Measurements from ENCODE around the gene PRMT6. TPM values are rescaled to one million over a fixed set of nuclear protein-coding genes. Genes with fewer than 3 reads are reported as not detected.
A peak's percentile ranks its signal among the peaks of the same experiment; 100 is the strongest.
"Not testable (repeated sequence)": the region's sequence is repeated elsewhere in the genome, so short reads cannot be mapped to it uniquely, and the experiment has no call there.

PRMT6 gene
- total RNA-seq: 10 to 100 TPM; 12.9 to 18.0 TPM

- Mint-ChIP-seq H3K36me3 (peaks cover 6% of the 10 kb centered on the region), H3K27ac (peak within 1 kb of the TSS; percentile 91 to 94), H3K4me3 (peak within 1 kb of the TSS; percentile 91), H3K9me3 (no peaks in the 10 kb centered on the region), H3K27me3 (peaks cover 0 to 6% of the 10 kb centered on the region in 2 donors), H3K4me1 (ENCODE audit: low read depth in 2 of 2) (peaks cover 15 to 30% of the 10 kb centered on the region in 2 donors)
- peak; percentile 94 for ATAC-seq
- peak; percentile 73 for DNase-seq (ENCODE audit: low spot score)
These were observed at the start of gene PRMT6 for GRCh38 chr1:107056426-107057196. TSS of gene PRMT6 (plus strand) at chr1:107056674. CDS start at chr1:107056716, 42 bp downstream.

- Mint-ChIP-seq H3K4me1 (ENCODE audit: low read depth in 2 of 2) (no peaks in the 10 kb centered on the region), H3K4me3 (no peak overlapping the region), H3K27ac (no peak overlapping the region), H3K27me3 (peaks cover 0 to 8% of the 10 kb centered on the region in 2 donors), H3K9me3 (peaks cover 2% of the 10 kb centered on the region), H3K36me3 (no peaks in the 10 kb centered on the region)
- DNase-seq (ENCODE audit: low spot score) (no peak), ATAC-seq (no peak)
These were observed 47.2 kb upstream of the PRMT6 start for GRCh38 chr1:107009281-107009680.

GRCh38 chr1:107010582-107010981, 45.9 kb upstream of the PRMT6 start:
- H3K27me3 Mint-ChIP-seq: peaks cover 0 to 16% of the 10 kb centered on the region in 2 donors
- ATAC-seq (no peak), DNase-seq (ENCODE audit: low spot score) (no peak)
- H3K4me1 Mint-ChIP-seq (ENCODE audit: low read depth in 2 of 2): no peaks in the 10 kb centered on the region
- peaks cover 2% of the 10 kb centered on the region for H3K9me3 Mint-ChIP-seq
- no peak overlapping the region for H3K27ac Mint-ChIP-seq
- no peaks in the 10 kb centered on the region for H3K36me3 Mint-ChIP-seq
- H3K4me3 Mint-ChIP-seq: no peak overlapping the region

- ATAC-seq: no peak
These were observed 40.0 kb upstream of the PRMT6 start for GRCh38 chr1:107016376-107016978.

GRCh38 chr1:107018445-107018844, 38.0 kb upstream of the PRMT6 start:
- no peaks in the 10 kb centered on the region for H3K4me1 Mint-ChIP-seq (ENCODE audit: low read depth in 2 of 2)
- H3K9me3 Mint-ChIP-seq: no peaks in the 10 kb centered on the region
- H3K27ac Mint-ChIP-seq: no peak overlapping the region

More at GRCh38 chr1:107016376-107016978, 40.0 kb upstream of the PRMT6 start:
- DNase-seq (ENCODE audit: low spot score): no peak
- no peaks in the 10 kb centered on the region for H3K9me3 Mint-ChIP-seq
- no peak overlapping the region for H3K27ac Mint-ChIP-seq
- H3K27me3 Mint-ChIP-seq: peaks cover 0 to 16% of the 10 kb centered on the region in 2 donors
- no peaks in the 10 kb centered on the region for H3K4me1 Mint-ChIP-seq (ENCODE audit: low read depth in 2 of 2)
- no peak overlapping the region for H3K4me3 Mint-ChIP-seq
- H3K36me3 Mint-ChIP-seq: no peaks in the 10 kb centered on the region

GRCh38 chr1:107019166-107019565, 37.3 kb upstream of the PRMT6 start:
- ATAC-seq: no peak
- peaks cover 0 to 16% of the 10 kb centered on the region in 2 donors for H3K27me3 Mint-ChIP-seq
- H3K27ac Mint-ChIP-seq: no peak overlapping the region
- H3K4me3 Mint-ChIP-seq: no peak overlapping the region
- no peak for DNase-seq (ENCODE audit: low spot score)
- H3K4me1 Mint-ChIP-seq (ENCODE audit: low read depth in 2 of 2): no peaks in the 10 kb centered on the region
- no peaks in the 10 kb centered on the region for H3K36me3 Mint-ChIP-seq
- no peaks in the 10 kb centered on the region for H3K9me3 Mint-ChIP-seq

More at GRCh38 chr1:107018445-107018844, 38.0 kb upstream of the PRMT6 start:
- Mint-ChIP-seq H3K4me3 (no peak overlapping the region), H3K36me3 (no peaks in the 10 kb centered on the region), H3K27me3 (peaks cover 0 to 16% of the 10 kb centered on the region in 2 donors)
- ATAC-seq: no peak
- DNase-seq (ENCODE audit: low spot score): no peak

GRCh38 chr1:107038874-107039273, 17.6 kb upstream of the PRMT6 start:
- H3K4me1 Mint-ChIP-seq (ENCODE audit: low read depth in 2 of 2): not testable (repeated sequence)

GRCh38 chr1:107044310-107045220, 11.9 kb upstream of the PRMT6 start:
- H3K27me3 Mint-ChIP-seq: peaks cover 22% of the 10 kb centered on the region in 2 donors
- H3K27ac Mint-ChIP-seq; H3K36me3 Mint-ChIP-seq; DNase-seq (ENCODE audit: low spot score); ATAC-seq; H3K4me3 Mint-ChIP-seq; H3K4me1 Mint-ChIP-seq (ENCODE audit: low read depth in 2 of 2); H3K9me3 Mint-ChIP-seq: not testable (repeated sequence)

More at GRCh38 chr1:107038874-107039273, 17.6 kb upstream of the PRMT6 start:
- not testable (repeated sequence) for H3K4me3 Mint-ChIP-seq; ATAC-seq; DNase-seq (ENCODE audit: low spot score); H3K9me3 Mint-ChIP-seq; H3K36me3 Mint-ChIP-seq; H3K27ac Mint-ChIP-seq
- peaks cover 24 to 34% of the 10 kb centered on the region in 2 donors for H3K27me3 Mint-ChIP-seq

GRCh38 chr1:107047602-107048001, 8.9 kb upstream of the PRMT6 start:
- peaks cover 3% of the 10 kb centered on the region for H3K9me3 Mint-ChIP-seq
- H3K27ac Mint-ChIP-seq: no peak overlapping the region
- H3K4me1 Mint-ChIP-seq (ENCODE audit: low read depth in 2 of 2): no peaks in the 10 kb centered on the region
- H3K4me3 Mint-ChIP-seq: no peak overlapping the region
- H3K27me3 Mint-ChIP-seq: peaks cover 20 to 22% of the 10 kb centered on the region in 2 donors
- no peak for ATAC-seq
- DNase-seq (ENCODE audit: low spot score): no peak
- no peaks in the 10 kb centered on the region for H3K36me3 Mint-ChIP-seq

- H3K4me3 Mint-ChIP-seq: no peak overlapping the region
- no peak for ATAC-seq
- H3K36me3 Mint-ChIP-seq: no peaks in the 10 kb centered on the region
- H3K27ac Mint-ChIP-seq: no peak overlapping the region
- peaks cover 3% of the 10 kb centered on the region for H3K9me3 Mint-ChIP-seq
- no peak for DNase-seq (ENCODE audit: low spot score)
- H3K27me3 Mint-ChIP-seq: peaks cover 18 to 21% of the 10 kb centered on the region in 2 donors
- H3K4me1 Mint-ChIP-seq (ENCODE audit: low read depth in 2 of 2): no peaks in the 10 kb centered on the region
These were observed 8.2 kb upstream of the PRMT6 start for GRCh38 chr1:107048241-107048640.

- Mint-ChIP-seq H3K4me1 (ENCODE audit: low read depth in 2 of 2) (peaks cover 2 to 13% of the 10 kb centered on the region in 2 donors), H3K27ac (no peak overlapping the region), H3K9me3 (peaks cover 3% of the 10 kb centered on the region), H3K27me3 (peaks cover 15 to 22% of the 10 kb centered on the region in 2 donors), H3K4me3 (no peak overlapping the region), H3K36me3 (peaks cover 6% of the 10 kb centered on the region)
- ATAC-seq: no peak
- no peak for DNase-seq (ENCODE audit: low spot score)
These were observed 5.2 kb upstream of the PRMT6 start for GRCh38 chr1:107051266-107051665.

GRCh38 chr1:107055919-107056425, 502 bp upstream of the PRMT6 start:
- Mint-ChIP-seq H3K4me3 (peak overlapping the region; percentile 91), H3K4me1 (ENCODE audit: low read depth in 2 of 2) (peaks cover 15 to 30% of the 10 kb centered on the region in 2 donors), H3K27ac (peak overlapping the region; percentile 91 to 94)
- H3K27me3 Mint-ChIP-seq; ATAC-seq; H3K9me3 Mint-ChIP-seq; H3K36me3 Mint-ChIP-seq; DNase-seq (ENCODE audit: low spot score): not testable (repeated sequence)

Data from natural killer cell treated with Interleukin-12 subunit alpha and Interleukin-12 subunit beta and Interleukin-15 and Interleukin-18, amount 100 ng/mL, for 72 hours (primary cell).